ENCODE data around the gene POLR2A. TPM values are rescaled to one million over a fixed set of nuclear protein-coding genes. Genes with fewer than 3 reads are reported as not detected.

Gene POLR2A
- total RNA-seq, 1 experiment from 2014 or later: 72.1 TPM

GRCh38 chr17:7490144-7490543, 6.0 kb downstream of the POLR2A start:
- Mint-ChIP-seq H3K4me3 (ENCODE audit: unreplicated experiment) (no peak overlapping the region), H3K4me1 (ENCODE audit: low read depth, unreplicated experiment) (peaks cover 38% of the 10 kb centered on the region), H3K27ac (ENCODE audit: unreplicated experiment) (no peak overlapping the region), H3K9me3 (ENCODE audit: unreplicated experiment) (no peaks in the 10 kb centered on the region), H3K36me3 (ENCODE audit: insufficient read depth, unreplicated experiment) (peaks cover 57% of the 10 kb centered on the region), H3K27me3 (ENCODE audit: insufficient read depth, unreplicated experiment) (no peaks in the 10 kb centered on the region)
- H3K4me1 ChIP-seq: no peaks in the 10 kb centered on the region
- CTCF ChIA-PET: no interaction called here
- POLR2A ChIA-PET: no interaction called here
- no peak overlapping the region for H3K4me3 ChIP-seq (ENCODE audit: low read depth, low read length)
- no peak for DNase-seq
- no peaks in the 10 kb centered on the region for H3K9me3 ChIP-seq
- TF ChIP-seq, protein P1, sequence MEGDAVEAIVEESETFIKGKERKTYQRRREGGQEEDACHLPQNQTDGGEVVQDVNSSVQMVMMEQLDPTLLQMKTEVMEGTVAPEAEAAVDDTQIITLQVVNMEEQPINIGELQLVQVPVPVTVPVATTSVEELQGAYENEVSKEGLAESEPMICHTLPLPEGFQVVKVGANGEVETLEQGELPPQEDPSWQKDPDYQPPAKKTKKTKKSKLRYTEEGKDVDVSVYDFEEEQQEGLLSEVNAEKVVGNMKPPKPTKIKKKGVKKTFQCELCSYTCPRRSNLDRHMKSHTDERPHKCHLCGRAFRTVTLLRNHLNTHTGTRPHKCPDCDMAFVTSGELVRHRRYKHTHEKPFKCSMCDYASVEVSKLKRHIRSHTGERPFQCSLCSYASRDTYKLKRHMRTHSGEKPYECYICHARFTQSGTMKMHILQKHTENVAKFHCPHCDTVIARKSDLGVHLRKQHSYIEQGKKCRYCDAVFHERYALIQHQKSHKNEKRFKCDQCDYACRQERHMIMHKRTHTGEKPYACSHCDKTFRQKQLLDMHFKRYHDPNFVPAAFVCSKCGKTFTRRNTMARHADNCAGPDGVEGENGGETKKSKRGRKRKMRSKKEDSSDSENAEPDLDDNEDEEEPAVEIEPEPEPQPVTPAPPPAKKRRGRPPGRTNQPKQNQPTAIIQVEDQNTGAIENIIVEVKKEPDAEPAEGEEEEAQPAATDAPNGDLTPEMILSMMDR (IDR thresholded peaks at IDR 0.05; ENCODE audit: insufficient read depth in 1 of 2, low read depth in 1 of 2, low read length in 1 of 2, severe bottlenecking in 1 of 2, unreplicated experiment in 1 of 2): no peak
- H3K36me3 ChIP-seq (ENCODE audit: control insufficient read depth, insufficient read depth, low read length): no peaks in the 10 kb centered on the region
- no peaks in the 10 kb centered on the region for H3K27me3 ChIP-seq (replicated peaks; ENCODE audit: control insufficient read depth, insufficient read depth, low read length)
- no TSS peak for BruUV-seq (replicated peaks)
- intact Hi-C loops (cut with micrococcal nuclease; ENCODE audit: unreplicated experiment): no loop called here

- Histone ChIP-seq H3K4me1 (no peaks in the 10 kb centered on the region), H3K27me3 (replicated peaks; ENCODE audit: control insufficient read depth, insufficient read depth, low read length) (no peaks in the 10 kb centered on the region), H3K9me3 (no peaks in the 10 kb centered on the region), H3K36me3 (ENCODE audit: control insufficient read depth, insufficient read depth, low read length) (no peaks in the 10 kb centered on the region), H3K4me3 (ENCODE audit: low read depth, low read length) (no peak overlapping the region)
- CTCF ChIA-PET: interaction anchor here (1.1 kb wide), 1 partner anchor 136 kb away, joined by 3 read pairs; no protein-coding TSS in a partner anchor
- H3K9me3 Mint-ChIP-seq (ENCODE audit: unreplicated experiment): no peaks in the 10 kb centered on the region
- DNase-seq: no peak
- TF ChIP-seq, protein P1 (IDR thresholded peaks at IDR 0.05; ENCODE audit: insufficient read depth in 1 of 2, low read depth in 1 of 2, low read length in 1 of 2, severe bottlenecking in 1 of 2, unreplicated experiment in 1 of 2): no peak
- no TSS peak for BruUV-seq (replicated peaks)
- peaks cover 59% of the 10 kb centered on the region for H3K36me3 Mint-ChIP-seq (ENCODE audit: insufficient read depth, unreplicated experiment)
- no peak overlapping the region for H3K27ac Mint-ChIP-seq (ENCODE audit: unreplicated experiment)
- no peaks in the 10 kb centered on the region for H3K27me3 Mint-ChIP-seq (ENCODE audit: insufficient read depth, unreplicated experiment)
- H3K4me1 Mint-ChIP-seq (ENCODE audit: low read depth, unreplicated experiment): peaks cover 29% of the 10 kb centered on the region
- POLR2A ChIA-PET: no interaction called here
- H3K4me3 Mint-ChIP-seq (ENCODE audit: unreplicated experiment): no peak overlapping the region
- intact Hi-C loops (cut with micrococcal nuclease; ENCODE audit: unreplicated experiment): no loop called here
Observed at GRCh38 chr17:7491583-7491982, 7.4 kb downstream of the POLR2A start.

- no peaks in the 10 kb centered on the region for H3K27me3 ChIP-seq (replicated peaks; ENCODE audit: control insufficient read depth, insufficient read depth, low read length)
- H3K27me3 Mint-ChIP-seq (ENCODE audit: insufficient read depth, unreplicated experiment): no peaks in the 10 kb centered on the region
- no peaks in the 10 kb centered on the region for H3K9me3 ChIP-seq
- no peak overlapping the region for H3K4me3 ChIP-seq (ENCODE audit: low read depth, low read length)
- no peak for DNase-seq
- TF ChIP-seq, protein P1 (IDR thresholded peaks at IDR 0.05; ENCODE audit: insufficient read depth in 1 of 2, low read depth in 1 of 2, low read length in 1 of 2, severe bottlenecking in 1 of 2, unreplicated experiment in 1 of 2): no peak
- no peaks in the 10 kb centered on the region for H3K4me1 ChIP-seq
- H3K36me3 ChIP-seq (ENCODE audit: control insufficient read depth, insufficient read depth, low read length): no peaks in the 10 kb centered on the region
- BruUV-seq (replicated peaks): no TSS peak
- CTCF ChIA-PET: no interaction called here
- H3K4me3 Mint-ChIP-seq (ENCODE audit: unreplicated experiment): no peak overlapping the region
- peaks cover 64% of the 10 kb centered on the region for H3K36me3 Mint-ChIP-seq (ENCODE audit: insufficient read depth, unreplicated experiment)
- peaks cover 18% of the 10 kb centered on the region for H3K4me1 Mint-ChIP-seq (ENCODE audit: low read depth, unreplicated experiment)
- intact Hi-C loops (cut with micrococcal nuclease; ENCODE audit: unreplicated experiment): no loop called here
- no peaks in the 10 kb centered on the region for H3K9me3 Mint-ChIP-seq (ENCODE audit: unreplicated experiment)
- H3K27ac Mint-ChIP-seq (ENCODE audit: unreplicated experiment): no peak overlapping the region
- POLR2A ChIA-PET: no interaction called here
Observed at GRCh38 chr17:7493941-7494340, 9.8 kb downstream of the POLR2A start.
